Activated CD8-positive, alpha-beta memory T cell treated with anti-CD3 and anti-CD28 coated beads for 4 hours (primary cell): ENCODE results near the gene NWD2.

Source experiments
- DNase-seq, 2 donors: peaks; one replicate each; pipeline ENCODE4 v3.0.0-alpha.2; 2020; ENCODE audit warnings: low read depth in 2 of 2

NWD2 gene

GRCh38 chr4:37438564-37439279 is 194.2 kb downstream of the NWD2 start:
- DNase-seq = no peak

GRCh38 chr4:37439809-37440474 is 195.4 kb downstream of the NWD2 start:
- no peak for DNase-seq

GRCh38 chr4:37440501-37440900 is 196.0 kb downstream of the NWD2 start:
- no peak for DNase-seq

- no peak for DNase-seq
These were observed 196.9 kb downstream of the NWD2 start for GRCh38 chr4:37441231-37442061.

GRCh38 chr4:37442062-37442323 is 197.4 kb downstream of the NWD2 start:
- DNase-seq = no peak

GRCh38 chr4:37443137-37443536 is 198.6 kb downstream of the NWD2 start:
- no peak for DNase-seq

- DNase-seq = no peak
These were observed 200.5 kb downstream of the NWD2 start for GRCh38 chr4:37445023-37445422.

- DNase-seq = no peak
These were observed 201.5 kb downstream of the NWD2 start for GRCh38 chr4:37446016-37446415.

GRCh38 chr4:37447886-37448285 is 203.3 kb downstream of the NWD2 start:
- DNase-seq = no peak

- DNase-seq = no peak
These were observed 205.8 kb downstream of the NWD2 start for GRCh38 chr4:37450309-37450708.

- no peak for DNase-seq
These were observed 206.4 kb downstream of the NWD2 start for GRCh38 chr4:37450911-37451310.

- DNase-seq = no peak
These were observed 207.1 kb downstream of the NWD2 start for GRCh38 chr4:37451656-37452055.

- DNase-seq = no peak
These were observed 208.4 kb downstream of the NWD2 start for GRCh38 chr4:37452952-37453280.

GRCh38 chr4:37453281-37453998 is 208.9 kb downstream of the NWD2 start:
- DNase-seq = peak in 1 of 2 donors; percentile 3

- no peak for DNase-seq
These were observed 209.7 kb downstream of the NWD2 start for GRCh38 chr4:37453999-37454800.

GRCh38 chr4:37455301-37456131 is 211.0 kb downstream of the NWD2 start:
- no peak for DNase-seq

GRCh38 chr4:37461801-37462200 is 217.3 kb downstream of the NWD2 start:
- DNase-seq = no peak

GRCh38 chr4:37463033-37463856 is 218.7 kb downstream of the NWD2 start:
- no peak for DNase-seq

- no peak for DNase-seq
These were observed 220.0 kb downstream of the NWD2 start for GRCh38 chr4:37464373-37465128.
